Hematopoietic multipotent progenitor cell (in vitro differentiated cells): ENCODE data around the gene SMIM35. TPM values are rescaled to one million over a fixed set of nuclear protein-coding genes. Genes with fewer than 3 reads are reported as not detected.
A peak's percentile ranks its signal among the peaks of the same experiment; 100 is the strongest.

ENCODE experiments used
- DNase-seq, 3 donors: peaks; one replicate each; pipeline ENCODE4 v3.0.0-alpha.2; 2011 to 2015; ENCODE audit warnings: low read depth in 2 of 3, low spot score in 2 of 3
- total RNA-seq: library from RNA; depleted of rRNA; stranded (reverse); fragments of >200 nt; gene quantifications from one replicate; pipeline ENCODE4 v1.2.3, GENCODE V29; 2012

SMIM35 gene
- total RNA-seq, 1 donor = under 0.01 TPM

GRCh38 chr11:118007563-118008270, 79.0 kb downstream of the SMIM35 start:
- peak in 1 of 3 donors; percentile 37 for DNase-seq

DNA sequence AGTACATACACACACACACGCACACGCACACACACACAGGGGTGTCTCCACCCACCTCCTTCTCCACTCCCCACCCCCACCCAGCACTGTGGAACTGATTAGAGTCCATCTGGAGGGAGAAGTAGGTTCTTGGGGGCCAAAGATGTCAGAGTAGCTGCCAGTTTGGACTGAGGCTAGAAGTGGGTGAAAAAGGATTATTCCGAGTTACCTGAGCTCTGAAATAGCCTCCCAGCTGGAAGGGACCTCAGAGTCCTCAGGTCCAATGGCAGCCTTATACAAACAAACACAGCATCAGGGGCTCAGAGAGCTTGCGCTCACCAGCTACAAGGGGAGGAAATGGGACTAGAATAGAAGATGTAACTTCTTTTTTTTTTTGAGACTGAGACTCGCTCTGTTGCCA, 79.7 kb downstream of the SMIM35 start:
- no peak for DNase-seq

GRCh38 chr11:118006153-118006534, 80.6 kb downstream of the SMIM35 start:
- DNase-seq = no peak

GRCh38 chr11:118005224-118006152, 81.3 kb downstream of the SMIM35 start:
- DNase-seq = no peak

DNA sequence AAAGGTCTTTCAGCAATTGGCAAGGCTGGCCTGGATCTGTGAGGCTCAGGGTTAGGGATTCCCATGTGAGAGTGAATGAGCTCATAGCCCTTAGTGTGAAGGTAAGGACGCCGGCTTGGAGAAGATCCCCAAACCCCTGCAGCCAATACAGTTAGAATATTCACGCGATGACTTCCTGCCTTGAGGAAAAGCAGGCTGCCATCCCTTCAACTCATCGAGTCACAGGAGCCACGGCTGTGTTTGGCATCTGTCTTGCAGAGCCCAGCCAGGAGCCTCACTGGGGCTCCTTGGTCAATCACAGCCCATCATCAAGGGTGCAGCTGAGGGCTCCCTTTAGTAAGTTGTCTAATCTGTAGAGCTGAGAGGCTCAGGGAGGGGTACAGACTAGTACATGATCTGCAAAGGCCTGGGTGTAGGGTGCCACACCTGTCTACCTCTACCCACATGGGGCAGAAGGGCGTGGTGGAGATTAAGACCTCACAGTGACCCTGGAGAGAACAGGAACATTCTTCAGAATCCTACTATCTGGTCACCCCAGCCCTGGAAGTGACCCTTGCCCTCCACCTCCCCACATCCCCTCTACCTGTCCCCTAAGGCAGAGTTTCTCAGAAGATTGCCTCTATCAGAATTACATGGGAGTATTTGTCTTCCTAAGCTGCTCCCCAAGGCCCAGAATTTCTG, 82.1 kb downstream of the SMIM35 start:
- DNase-seq = no peak

GRCh38 chr11:118003456-118003855, 83.3 kb downstream of the SMIM35 start:
- no peak for DNase-seq

DNA sequence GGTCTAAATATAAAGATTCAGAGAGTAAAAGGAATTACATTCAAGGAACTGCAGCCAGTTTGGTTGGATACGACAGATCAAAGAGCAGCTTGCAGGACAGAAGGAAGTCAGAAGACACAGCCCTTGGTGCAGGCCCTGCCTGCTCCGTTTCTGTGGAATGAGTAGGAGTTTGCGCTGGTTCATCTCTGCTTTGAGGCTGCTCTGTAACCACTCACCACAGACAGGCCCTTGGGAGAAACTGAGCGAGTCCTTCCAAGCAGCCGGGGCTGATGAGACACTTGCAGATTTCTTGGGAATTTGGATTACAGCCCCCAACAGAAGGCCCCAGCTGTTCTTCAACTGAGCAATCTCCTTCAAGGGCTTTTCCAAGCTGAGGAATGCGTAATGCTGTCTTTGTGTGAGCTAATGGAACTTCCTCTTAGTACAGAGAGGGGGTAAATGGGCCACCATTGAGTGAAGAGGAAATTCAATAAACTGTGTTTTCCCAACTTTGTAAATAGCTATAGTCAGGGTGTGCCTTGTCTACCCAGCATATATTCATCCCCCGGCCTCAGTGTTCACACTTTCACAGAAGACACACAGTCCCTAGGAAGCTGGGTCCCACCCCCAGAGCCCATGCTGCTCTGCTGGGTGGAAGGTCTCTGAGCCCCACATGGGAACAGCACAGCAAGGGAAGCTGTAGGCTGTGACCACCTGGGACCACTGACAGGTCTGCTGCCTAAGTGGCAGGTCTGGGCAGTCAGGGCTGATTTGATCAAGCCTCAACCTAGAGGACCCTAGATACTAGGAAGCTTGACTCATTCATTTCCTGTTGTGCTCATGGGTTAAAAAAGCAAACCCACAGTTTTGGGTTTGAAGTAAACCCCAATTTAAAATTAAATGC, 84.0 kb downstream of the SMIM35 start:
- DNase-seq = no peak

DNA sequence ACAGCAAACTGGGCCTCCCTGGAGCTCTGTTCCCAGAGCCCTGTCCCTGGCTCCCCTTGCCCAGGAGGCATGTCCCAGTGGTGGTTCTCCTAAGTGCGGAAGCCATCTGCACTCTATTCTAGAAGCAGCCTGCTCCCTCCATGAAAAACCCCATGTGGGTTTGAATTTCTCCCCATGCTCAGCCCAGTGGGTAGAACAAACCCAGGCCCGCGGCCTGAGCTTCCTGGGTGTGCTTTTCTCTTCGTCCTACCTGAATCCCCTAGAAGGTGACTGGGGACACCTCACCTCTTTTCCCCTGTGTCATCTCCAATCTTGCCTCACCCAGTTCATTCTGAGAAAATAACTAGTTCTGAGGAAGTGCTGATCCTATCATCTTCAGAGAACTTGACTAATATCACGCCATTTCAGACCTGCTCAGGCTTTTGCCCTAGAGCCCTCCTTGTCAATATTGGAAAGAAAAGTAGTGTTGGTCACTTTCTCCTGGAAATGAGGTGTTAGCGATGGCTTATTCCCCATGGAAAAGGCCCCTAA, 84.7 kb downstream of the SMIM35 start:
- DNase-seq = no peak

DNA sequence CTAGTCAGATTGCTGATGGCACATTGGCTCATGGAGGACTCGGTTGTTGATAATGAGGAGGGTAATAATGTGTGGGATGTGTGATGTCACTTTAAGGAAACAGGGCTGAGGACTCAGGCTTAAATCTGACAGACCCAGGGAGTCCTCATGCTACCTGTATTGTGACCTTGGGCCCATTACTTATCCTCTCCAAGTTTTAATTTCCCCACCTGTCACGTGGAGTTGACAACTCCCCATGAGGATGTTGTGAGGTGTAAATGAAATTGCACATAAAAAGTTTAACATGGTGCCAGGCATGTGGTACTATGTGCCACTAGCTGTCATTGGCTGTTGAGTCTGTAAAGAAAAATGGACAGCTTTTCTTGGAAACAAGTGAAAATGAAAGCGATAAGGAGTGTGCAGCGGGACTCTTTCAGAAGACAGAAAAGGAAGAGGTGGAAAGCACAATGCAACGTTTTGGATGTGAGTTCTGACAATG, 85.2 kb downstream of the SMIM35 start:
- DNase-seq = no peak

GRCh38 chr11:118000850-118001228, 85.9 kb downstream of the SMIM35 start:
- DNase-seq = no peak

DNA sequence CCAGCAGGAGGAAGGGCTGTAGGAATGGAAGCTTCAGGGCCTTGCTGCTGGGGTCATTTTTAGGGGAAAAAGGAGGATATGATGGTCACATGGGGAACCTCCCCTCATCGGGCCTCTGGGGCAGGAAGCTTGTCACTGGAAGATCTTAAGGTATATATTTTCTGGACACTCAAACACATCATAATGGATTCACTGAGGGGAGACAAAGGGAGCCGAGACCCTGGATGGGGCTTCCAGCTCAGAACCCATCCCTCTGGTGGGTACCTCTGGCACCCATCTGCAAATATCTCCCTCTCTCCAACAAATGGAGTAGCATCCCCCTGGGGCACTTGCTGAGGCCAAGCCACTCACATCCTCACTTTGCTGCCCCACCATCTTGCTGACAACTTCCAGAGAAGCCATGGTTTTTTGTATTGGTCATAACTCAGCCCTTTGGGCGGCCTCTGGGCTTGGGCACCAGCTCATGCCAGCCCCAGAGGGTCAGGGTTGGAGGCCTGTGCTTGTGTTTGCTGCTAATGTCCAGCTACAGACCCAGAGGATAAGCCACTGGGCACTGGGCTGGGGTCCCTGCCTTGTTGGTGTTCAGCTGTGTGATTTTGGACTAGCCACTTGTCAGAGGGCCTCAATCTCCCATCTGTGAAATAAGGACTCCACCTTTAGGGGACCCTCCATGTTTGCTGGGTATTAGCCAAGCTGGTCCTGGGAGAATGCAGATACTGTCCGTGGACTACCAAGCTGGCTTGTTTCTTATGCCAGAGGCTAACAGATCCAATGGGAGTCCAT, 86.5 kb downstream of the SMIM35 start:
- DNase-seq = no peak

DNA sequence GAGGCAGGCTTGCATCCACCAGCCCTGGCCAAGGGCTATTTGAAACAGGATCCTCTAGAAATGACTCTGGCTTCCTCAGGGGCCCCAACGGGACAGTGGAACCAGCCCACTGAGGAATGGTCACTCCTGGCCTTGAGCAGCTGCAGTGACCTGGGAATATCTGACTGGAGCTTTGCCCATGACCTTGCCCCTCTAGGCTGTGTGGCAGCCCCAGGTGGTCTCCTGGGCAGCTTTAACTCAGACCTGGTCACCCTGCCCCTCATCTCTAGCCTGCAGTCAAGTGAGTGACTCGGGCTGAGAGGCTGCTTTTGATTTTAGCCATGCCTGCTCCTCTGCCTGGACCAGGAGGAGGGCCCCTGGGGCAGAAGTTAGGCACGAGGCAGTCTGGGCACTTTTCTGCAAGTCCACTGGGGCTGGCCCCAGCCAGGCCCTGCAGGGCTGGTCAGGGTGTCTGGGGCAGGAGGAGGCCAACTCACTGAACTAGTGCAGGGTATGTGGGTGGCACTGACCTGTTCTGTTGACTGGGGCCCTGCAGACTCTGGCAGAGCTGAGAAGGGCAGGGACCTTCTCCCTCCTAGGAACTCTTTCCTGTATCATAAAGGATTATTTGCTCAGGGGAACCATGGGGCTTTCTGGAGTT, 87.3 kb downstream of the SMIM35 start:
- DNase-seq = no peak

GRCh38 chr11:117998664-117999353, 88.0 kb downstream of the SMIM35 start:
- DNase-seq = no peak

- DNase-seq = no peak
Measured at GRCh38 chr11:117997823-117998579, 88.8 kb downstream of the SMIM35 start.

DNA sequence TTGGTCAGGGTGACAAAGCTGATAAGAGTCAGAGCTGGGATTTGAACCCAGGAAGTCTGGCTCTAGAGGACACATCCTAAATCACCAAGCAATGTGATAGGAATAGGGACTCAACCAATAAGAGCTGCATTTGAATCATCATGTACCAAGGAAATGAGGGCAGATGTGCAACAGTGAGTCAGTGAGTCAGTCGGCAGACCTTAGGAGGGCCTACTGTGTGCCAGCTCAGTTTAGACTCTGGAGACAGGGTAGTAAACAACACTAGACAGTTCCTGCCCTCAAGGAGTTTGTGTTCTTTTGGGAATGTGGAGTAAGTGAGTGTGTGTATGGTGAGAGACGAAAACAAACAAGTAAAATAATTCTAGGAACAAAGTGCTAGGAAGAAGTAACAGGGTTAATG, 89.4 kb downstream of the SMIM35 start:
- DNase-seq = no peak

DNA sequence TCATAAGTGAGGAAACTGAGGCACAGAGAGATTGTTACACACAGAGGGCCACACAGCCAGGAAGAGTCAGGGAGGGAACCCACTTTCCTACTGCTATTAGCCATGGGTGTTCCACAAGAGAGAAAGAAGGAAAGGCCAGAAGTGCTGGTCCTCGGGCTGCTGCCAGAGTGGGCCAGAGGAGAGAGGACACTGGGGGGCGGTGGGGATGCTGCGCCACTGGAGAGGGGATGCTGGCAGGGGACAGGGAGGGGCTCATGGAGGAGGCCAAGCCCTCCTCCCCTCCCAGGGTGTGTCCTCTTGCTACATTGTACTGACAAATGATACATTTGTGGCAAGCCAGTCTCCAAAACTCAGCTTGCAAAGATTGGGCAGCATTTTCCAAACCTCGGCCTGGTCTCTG, 90.7 kb downstream of the SMIM35 start:
- no peak for DNase-seq

DNA sequence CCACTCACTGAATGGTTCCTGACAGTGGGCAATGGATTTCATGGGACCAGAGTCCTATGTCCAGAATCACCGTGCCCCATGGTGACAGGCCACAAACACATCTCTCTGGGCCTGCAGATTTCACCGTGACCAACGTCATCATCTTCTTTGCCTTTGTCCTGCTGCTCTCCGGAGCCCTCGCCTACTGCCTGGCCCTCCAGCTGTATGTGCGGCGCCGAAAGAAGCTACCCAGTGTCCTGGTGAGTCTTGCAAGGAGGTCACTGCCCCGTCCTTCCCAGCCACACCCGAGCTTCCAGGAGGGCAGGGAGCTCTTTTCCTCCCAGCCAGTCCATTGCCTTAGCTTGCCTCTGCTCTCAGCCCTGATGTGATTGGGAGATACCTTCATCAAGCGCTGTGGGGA, 91.3 kb downstream of the SMIM35 start:
- DNase-seq = no peak
